Measurements from ENCODE around the gene OR5T2. TPM values are rescaled to one million over a fixed set of nuclear protein-coding genes. Genes with fewer than 3 reads are reported as not detected.

The OR5T2 gene
- total and polyA plus RNA-seq, 2 experiments from 2014 or later = not detected

DNA sequence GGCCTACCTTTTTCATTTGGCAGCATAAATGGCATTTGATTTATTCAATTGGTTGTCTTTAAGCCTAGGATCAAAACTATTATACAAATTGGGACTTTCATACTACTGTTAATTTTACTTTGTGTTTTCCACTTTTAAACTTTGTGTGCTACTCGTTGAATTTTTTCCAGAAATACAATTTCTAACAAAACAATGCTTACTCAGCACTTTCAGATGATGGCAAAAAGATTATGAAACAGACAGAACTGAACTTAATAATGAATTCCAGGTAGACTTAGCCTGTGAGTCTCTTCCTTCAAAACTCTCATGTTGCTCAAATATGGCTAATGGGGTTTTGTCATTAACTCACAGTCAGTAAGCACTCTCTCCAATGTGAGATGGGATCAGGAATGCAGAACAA, 26.3 kb downstream of the OR5T2 start:
- Histone ChIP-seq H3K9me2 (ENCODE audit: insufficient read depth) (peaks cover 9% of the 10 kb centered on the region), H3K4me2 (no peak overlapping the region), H3K4me1 (ENCODE audit: insufficient read depth) (no peaks in the 10 kb centered on the region), H3K36me3 (ENCODE audit: insufficient read depth) (no peaks in the 10 kb centered on the region), H2AFZ (no peak overlapping the region), H4K20me1 (replicated peaks; ENCODE audit: insufficient read depth) (no peaks in the 10 kb centered on the region), H3K79me2 (replicated peaks; ENCODE audit: insufficient read depth) (no peaks in the 10 kb centered on the region), H3K27me3 (ENCODE audit: insufficient read depth) (no peaks in the 10 kb centered on the region), H3F3A (replicated peaks; ENCODE audit: low read depth) (no peaks in the 10 kb centered on the region), H3K4me3 (no peak overlapping the region), H3K27ac (ENCODE audit: low read depth) (no peak overlapping the region)
- Mint-ChIP-seq H3K9me3 (no peaks in the 10 kb centered on the region; the same call in 1 of the 3 replicates), H3K27me3 (ENCODE audit: insufficient read depth, low read depth, poor library complexity) (no peaks in the 10 kb centered on the region), H3K4me3 (no peak overlapping the region), H3K4me1 (no peaks in the 10 kb centered on the region), H3K36me3 (ENCODE audit: low read depth) (no peaks in the 10 kb centered on the region), H3K27ac (no peak overlapping the region; the same call in 1 of the 2 replicates)
- TF ChIP-seq CREB1 (CRISPR knock-in tag; IDR thresholded peaks at IDR 0.05; ENCODE audit: low read depth) = no peak
- ATAC-seq (no peak), DNase-seq (ENCODE audit: low spot score) (no peak)

DNA sequence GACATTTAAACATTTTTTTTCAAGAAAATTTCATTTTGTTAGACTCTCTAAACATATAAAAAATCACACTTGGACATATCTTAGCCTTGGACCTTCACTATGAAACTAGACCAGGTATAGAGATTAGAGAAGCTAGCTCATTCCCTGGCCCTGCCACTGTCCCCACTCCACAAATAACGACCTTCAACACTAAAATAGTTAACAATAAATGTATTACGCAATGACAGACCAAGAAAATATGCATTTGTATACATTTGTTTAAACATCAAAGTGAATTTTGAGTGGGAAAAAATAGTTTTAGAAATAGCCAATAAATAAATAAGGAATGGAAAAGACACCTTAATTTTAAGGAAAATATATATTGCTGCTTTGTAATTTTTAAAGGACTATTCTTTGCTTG, 36.7 kb downstream of the OR5T2 start:
- H3K4me3 Mint-ChIP-seq = no peak overlapping the region
- no peaks in the 10 kb centered on the region for H3K36me3 Mint-ChIP-seq (ENCODE audit: low read depth)
- no peaks in the 10 kb centered on the region for H3K36me3 ChIP-seq (ENCODE audit: insufficient read depth)
- no peaks in the 10 kb centered on the region for H3K27me3 Mint-ChIP-seq (ENCODE audit: insufficient read depth, low read depth, poor library complexity)
- no peaks in the 10 kb centered on the region for H3K27me3 ChIP-seq (ENCODE audit: insufficient read depth)
- H3K4me1 ChIP-seq (ENCODE audit: insufficient read depth) = no peaks in the 10 kb centered on the region
- no peaks in the 10 kb centered on the region for H4K20me1 ChIP-seq (replicated peaks; ENCODE audit: insufficient read depth)
- H3K4me2 ChIP-seq = no peak overlapping the region
- H3K4me1 Mint-ChIP-seq = no peaks in the 10 kb centered on the region
- ATAC-seq = no peak
- H3K9me2 ChIP-seq (ENCODE audit: insufficient read depth) = no peaks in the 10 kb centered on the region
- H2AFZ ChIP-seq = no peak overlapping the region
- no peaks in the 10 kb centered on the region for H3F3A ChIP-seq (replicated peaks; ENCODE audit: low read depth)
- DNase-seq (ENCODE audit: low spot score) = no peak
- no peaks in the 10 kb centered on the region; the same call in 2 of the 3 replicates for H3K9me3 Mint-ChIP-seq
- no peak overlapping the region for H3K4me3 ChIP-seq
- no peak overlapping the region for H3K27ac Mint-ChIP-seq
- no peaks in the 10 kb centered on the region for H3K79me2 ChIP-seq (replicated peaks; ENCODE audit: insufficient read depth)
- H3K27ac ChIP-seq (ENCODE audit: low read depth) = no peak overlapping the region
- TF ChIP-seq NANOG (IDR thresholded peaks at IDR 0.05; ENCODE audit: borderline replicate concordance) = no peak
- TF ChIP-seq POLR2AphosphoS5 (IDR thresholded peaks at IDR 0.05; ENCODE audit: low read depth) = no peak
- TF ChIP-seq, protein P1, sequence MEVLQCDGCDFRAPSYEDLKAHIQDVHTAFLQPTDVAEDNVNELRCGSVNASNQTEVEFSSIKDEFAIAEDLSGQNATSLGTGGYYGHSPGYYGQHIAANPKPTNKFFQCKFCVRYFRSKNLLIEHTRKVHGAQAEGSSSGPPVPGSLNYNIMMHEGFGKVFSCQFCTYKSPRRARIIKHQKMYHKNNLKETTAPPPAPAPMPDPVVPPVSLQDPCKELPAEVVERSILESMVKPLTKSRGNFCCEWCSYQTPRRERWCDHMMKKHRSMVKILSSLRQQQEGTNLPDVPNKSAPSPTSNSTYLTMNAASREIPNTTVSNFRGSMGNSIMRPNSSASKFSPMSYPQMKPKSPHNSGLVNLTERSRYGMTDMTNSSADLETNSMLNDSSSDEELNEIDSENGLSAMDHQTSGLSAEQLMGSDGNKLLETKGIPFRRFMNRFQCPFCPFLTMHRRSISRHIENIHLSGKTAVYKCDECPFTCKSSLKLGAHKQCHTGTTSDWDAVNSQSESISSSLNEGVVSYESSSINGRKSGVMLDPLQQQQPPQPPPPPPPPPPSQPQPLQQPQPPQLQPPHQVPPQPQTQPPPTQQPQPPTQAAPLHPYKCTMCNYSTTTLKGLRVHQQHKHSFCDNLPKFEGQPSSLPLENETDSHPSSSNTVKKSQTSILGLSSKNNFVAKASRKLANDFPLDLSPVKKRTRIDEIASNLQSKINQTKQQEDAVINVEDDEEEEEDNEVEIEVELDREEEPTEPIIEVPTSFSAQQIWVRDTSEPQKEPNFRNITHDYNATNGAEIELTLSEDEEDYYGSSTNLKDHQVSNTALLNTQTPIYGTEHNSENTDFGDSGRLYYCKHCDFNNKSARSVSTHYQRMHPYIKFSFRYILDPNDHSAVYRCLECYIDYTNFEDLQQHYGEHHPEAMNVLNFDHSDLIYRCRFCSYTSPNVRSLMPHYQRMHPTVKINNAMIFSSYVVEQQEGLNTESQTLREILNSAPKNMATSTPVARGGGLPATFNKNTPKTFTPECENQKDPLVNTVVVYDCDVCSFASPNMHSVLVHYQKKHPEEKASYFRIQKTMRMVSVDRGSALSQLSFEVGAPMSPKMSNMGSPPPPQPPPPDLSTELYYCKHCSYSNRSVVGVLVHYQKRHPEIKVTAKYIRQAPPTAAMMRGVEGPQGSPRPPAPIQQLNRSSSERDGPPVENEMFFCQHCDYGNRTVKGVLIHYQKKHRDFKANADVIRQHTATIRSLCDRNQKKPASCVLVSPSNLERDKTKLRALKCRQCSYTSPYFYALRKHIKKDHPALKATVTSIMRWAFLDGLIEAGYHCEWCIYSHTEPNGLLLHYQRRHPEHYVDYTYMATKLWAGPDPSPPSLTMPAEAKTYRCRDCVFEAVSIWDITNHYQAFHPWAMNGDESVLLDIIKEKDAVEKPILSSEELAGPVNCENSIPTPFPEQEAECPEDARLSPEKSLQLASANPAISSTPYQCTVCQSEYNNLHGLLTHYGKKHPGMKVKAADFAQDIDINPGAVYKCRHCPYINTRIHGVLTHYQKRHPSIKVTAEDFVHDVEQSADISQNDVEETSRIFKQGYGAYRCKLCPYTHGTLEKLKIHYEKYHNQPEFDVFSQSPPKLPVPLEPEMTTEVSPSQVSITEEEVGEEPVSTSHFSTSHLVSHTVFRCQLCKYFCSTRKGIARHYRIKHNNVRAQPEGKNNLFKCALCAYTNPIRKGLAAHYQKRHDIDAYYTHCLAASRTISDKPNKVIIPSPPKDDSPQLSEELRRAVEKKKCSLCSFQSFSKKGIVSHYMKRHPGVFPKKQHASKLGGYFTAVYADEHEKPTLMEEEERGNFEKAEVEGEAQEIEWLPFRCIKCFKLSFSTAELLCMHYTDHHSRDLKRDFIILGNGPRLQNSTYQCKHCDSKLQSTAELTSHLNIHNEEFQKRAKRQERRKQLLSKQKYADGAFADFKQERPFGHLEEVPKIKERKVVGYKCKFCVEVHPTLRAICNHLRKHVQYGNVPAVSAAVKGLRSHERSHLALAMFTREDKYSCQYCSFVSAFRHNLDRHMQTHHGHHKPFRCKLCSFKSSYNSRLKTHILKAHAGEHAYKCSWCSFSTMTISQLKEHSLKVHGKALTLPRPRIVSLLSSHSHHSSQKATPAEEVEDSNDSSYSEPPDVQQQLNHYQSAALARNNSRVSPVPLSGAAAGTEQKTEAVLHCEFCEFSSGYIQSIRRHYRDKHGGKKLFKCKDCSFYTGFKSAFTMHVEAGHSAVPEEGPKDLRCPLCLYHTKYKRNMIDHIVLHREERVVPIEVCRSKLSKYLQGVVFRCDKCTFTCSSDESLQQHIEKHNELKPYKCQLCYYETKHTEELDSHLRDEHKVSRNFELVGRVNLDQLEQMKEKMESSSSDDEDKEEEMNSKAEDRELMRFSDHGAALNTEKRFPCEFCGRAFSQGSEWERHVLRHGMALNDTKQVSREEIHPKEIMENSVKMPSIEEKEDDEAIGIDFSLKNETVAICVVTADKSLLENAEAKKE (CRISPR knock-in tag; IDR thresholded peaks at IDR 0.05) = no peak
- no peak for TF ChIP-seq EZH2 (IDR thresholded peaks at IDR 0.05; ENCODE audit: low read depth, unreplicated experiment)
- TF ChIP-seq JUNB (IDR thresholded peaks at IDR 0.05; ENCODE audit: unreplicated experiment) = no peak
- no peak for TF ChIP-seq STAT1 (IDR thresholded peaks at IDR 0.05; ENCODE audit: unreplicated experiment)
- no peak for TF ChIP-seq CTCF (conservative IDR thresholded peaks at IDR 0.05; ENCODE audit: low read depth in 2 of 2)
- TF ChIP-seq EZH2phosphoT487 (IDR thresholded peaks at IDR 0.05; ENCODE audit: unreplicated experiment) = no peak
- no peak for TF ChIP-seq CREB1 (CRISPR knock-in tag; IDR thresholded peaks at IDR 0.05; ENCODE audit: low read depth)
- no peak for TF ChIP-seq REST (IDR thresholded peaks at IDR 0.05; ENCODE audit: unreplicated experiment)
- TF ChIP-seq ZNF331 (CRISPR knock-in tag; IDR thresholded peaks at IDR 0.05; ENCODE audit: low read depth) = no peak
- no peak for TF ChIP-seq ZNF114 (CRISPR knock-in tag; IDR thresholded peaks at IDR 0.05)
